BLaER1 treated with 17β-estradiol and CSF1 and Interleukin-3, amounts not matched to agents 10 nM and 100 nM (cell line): ENCODE results near the gene ATF7.
"Not testable (repeated sequence)": the region's sequence is repeated elsewhere in the genome, so short reads cannot be mapped to it uniquely, and the experiment has no call there.

Source experiments
- H3K27ac ChIP-seq, 11 experiments: shearing (Covaris generic); formaldehyde crosslinking; 2 replicates each; pipeline ENCODE4 v1.8.1; 2022
- H3K27me3 ChIP-seq, 11 experiments: shearing (Covaris generic); formaldehyde crosslinking; 2 replicates each; pipeline ENCODE4 v1.8.1; 2022
- H3K36me3 ChIP-seq, 11 experiments: shearing (Covaris generic); formaldehyde crosslinking; 2 replicates each; pipeline ENCODE4 v1.8.1; 2022
- H3K4me1 ChIP-seq, 10 experiments: shearing (Covaris generic); formaldehyde crosslinking; 2 replicates each; pipeline ENCODE4 v1.8.1; 2022
- H3K4me2 ChIP-seq, 11 experiments: shearing (Covaris generic); formaldehyde crosslinking; 2 replicates each; pipeline ENCODE4 v1.8.1; 2022
- H3K4me3 ChIP-seq, 10 experiments: shearing (Covaris generic); formaldehyde crosslinking; 2 replicates each; pipeline ENCODE4 v1.8.1; 2022
- H3K9ac ChIP-seq, 11 experiments: shearing (Covaris generic); formaldehyde crosslinking; 2 replicates each; pipeline ENCODE4 v1.8.1; 2022
- H3K9me3 ChIP-seq, 11 experiments: shearing (Covaris generic); formaldehyde crosslinking; replicated peaks in 1 of 11; 2 replicates each; pipeline ENCODE4 v1.8.1; 2022
- H4K20me1 ChIP-seq, 11 experiments: shearing (Covaris generic); formaldehyde crosslinking; 2 replicates each; pipeline ENCODE4 v1.8.1; 2022
- Cebpa-rat ChIP-seq, 11 experiments: shearing (Covaris generic); IDR thresholded peaks; 2 replicates each; pipeline ENCODE4 v1.8.1; 2022

The ATF7 gene

GRCh38 chr12:53612978-53613377 lies 13.2 kb downstream of the ATF7 start:
- H3K4me3 ChIP-seq, result no peak overlapping the region
- H3K36me3 ChIP-seq, result peaks cover 17 to 72% (median 35%) of the 10 kb centered on the region in 11 experiments
- no peak for TF ChIP-seq Cebpa-rat (IDR thresholded peaks at IDR 0.05)
- peaks cover 0 to 62% (median 0%) of the 10 kb centered on the region in 11 experiments; a peak in 8 of 22 replicates for H4K20me1 ChIP-seq
- H3K9ac ChIP-seq, result no peak overlapping the region
- H3K9me3 ChIP-seq, result no peaks in the 10 kb centered on the region
- H3K27me3 ChIP-seq, result no peaks in the 10 kb centered on the region
- H3K4me2 ChIP-seq, result no peak overlapping the region
- no peak overlapping the region for H3K27ac ChIP-seq
- H3K4me1 ChIP-seq, result peaks cover 23 to 55% (median 45%) of the 10 kb centered on the region in 10 experiments

DNA sequence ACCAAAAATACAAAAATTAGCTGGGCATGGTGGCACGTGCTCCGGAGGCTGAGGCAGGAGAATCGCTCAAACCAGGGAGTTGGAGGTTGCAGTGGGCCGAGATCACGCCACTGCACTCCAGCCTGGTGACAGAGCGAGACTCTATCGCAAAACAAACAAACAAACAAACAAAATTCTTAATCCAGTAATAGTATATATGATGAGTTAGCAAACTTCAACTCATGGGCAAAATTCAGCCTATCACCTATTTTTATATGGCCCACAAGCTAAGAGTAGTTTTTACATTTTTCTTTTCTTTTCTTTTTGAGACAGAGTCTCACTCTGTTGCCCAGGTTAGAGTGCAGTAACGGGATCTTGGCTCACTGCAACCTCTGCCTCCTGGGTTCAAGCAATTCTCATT lies 14.9 kb downstream of the ATF7 start:
- H3K36me3 ChIP-seq, result peaks cover 17 to 75% (median 35%) of the 10 kb centered on the region in 11 experiments
- no peak overlapping the region for H3K27ac ChIP-seq
- H3K4me1 ChIP-seq, result peaks cover 8 to 38% (median 28%) of the 10 kb centered on the region in 10 experiments
- H3K4me3 ChIP-seq, result no peak overlapping the region
- H4K20me1 ChIP-seq, result peaks cover 0 to 52% (median 0%) of the 10 kb centered on the region in 11 experiments; a peak in 8 of 22 replicates
- TF ChIP-seq Cebpa-rat (IDR thresholded peaks at IDR 0.05), result no peak
- no peaks in the 10 kb centered on the region for H3K9me3 ChIP-seq
- no peaks in the 10 kb centered on the region for H3K27me3 ChIP-seq
- H3K4me2 ChIP-seq, result no peak overlapping the region
- H3K9ac ChIP-seq, result no peak overlapping the region

DNA sequence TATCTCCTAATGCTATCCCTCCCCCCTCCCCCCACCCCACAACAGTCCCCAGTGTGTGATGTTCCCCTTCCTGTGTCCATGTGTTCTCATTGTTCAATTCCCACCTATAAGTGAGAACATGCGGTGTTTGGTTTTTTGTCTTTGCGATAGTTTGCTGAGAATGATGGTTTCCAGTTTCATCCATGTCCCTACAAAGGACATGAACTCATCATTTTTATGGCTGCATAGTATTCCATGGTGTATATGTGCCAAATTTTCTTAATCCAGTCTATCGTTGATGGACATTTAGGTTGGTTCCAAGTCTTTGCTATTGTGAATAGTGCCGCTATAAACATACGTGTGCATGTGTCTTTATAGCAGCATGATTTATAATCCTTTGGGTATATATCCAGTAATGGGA lies 19.5 kb downstream of the ATF7 start:
- H3K9ac ChIP-seq, H3K27me3 ChIP-seq, H3K4me2 ChIP-seq, H3K27ac ChIP-seq, H3K9me3 ChIP-seq, H3K4me3 ChIP-seq: not testable (repeated sequence)
- Histone ChIP-seq H3K4me1 (peaks cover 24 to 40% (median 29%) of the 10 kb centered on the region in 10 experiments), H3K36me3 (peaks cover 4 to 30% (median 17%) of the 10 kb centered on the region in 11 experiments; a peak in 19 of 22 replicates), H4K20me1 (peaks cover 0 to 55% (median 0%) of the 10 kb centered on the region in 11 experiments; a peak in 5 of 22 replicates)

- H3K4me1 ChIP-seq, result peaks cover 38 to 54% (median 42%) of the 10 kb centered on the region in 10 experiments
- no peaks in the 10 kb centered on the region for H3K9me3 ChIP-seq
- TF ChIP-seq Cebpa-rat (IDR thresholded peaks at IDR 0.05), result no peak
- peak overlapping the region in 1 of 11 experiments; percentile 82; a peak in 1 of 22 replicates for H3K4me2 ChIP-seq
- H3K27ac ChIP-seq, result 0 out of 22 replicates have a peak overlapping the region, but pooled peaks of 1 of the 11 experiments have one; percentile 66
- no peak overlapping the region for H3K4me3 ChIP-seq
- H3K36me3 ChIP-seq, result peaks cover 6 to 33% (median 23%) of the 10 kb centered on the region in 11 experiments; a peak in 20 of 22 replicates
- H3K9ac ChIP-seq, result no peak overlapping the region
- H3K27me3 ChIP-seq, result no peaks in the 10 kb centered on the region
- H4K20me1 ChIP-seq, result peaks cover 0 to 43% (median 0%) of the 10 kb centered on the region in 11 experiments; a peak in 5 of 22 replicates
Measured at GRCh38 chr12:53604581-53604980, 21.6 kb downstream of the ATF7 start.

GRCh38 chr12:53603804-53604203 lies 22.4 kb downstream of the ATF7 start:
- no peak for TF ChIP-seq Cebpa-rat (IDR thresholded peaks at IDR 0.05)

DNA sequence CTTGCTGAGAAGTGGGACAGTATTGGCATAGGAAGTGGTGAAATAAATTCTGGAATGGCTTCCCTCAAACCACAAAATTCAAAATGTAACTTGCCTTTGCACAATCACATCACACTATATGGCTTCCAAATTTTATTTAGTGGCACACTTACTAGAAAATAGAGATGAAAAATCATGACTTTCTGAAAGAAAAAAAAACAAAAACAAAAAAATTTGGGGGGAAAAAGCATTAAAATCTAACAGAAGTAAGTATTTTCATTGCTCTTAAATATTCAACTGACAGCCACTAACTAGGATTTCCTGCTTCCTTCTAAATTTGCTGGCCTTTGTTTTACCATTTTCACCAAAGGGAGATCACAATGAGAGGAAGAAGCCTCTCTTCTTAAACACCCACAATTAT lies 23.0 kb downstream of the ATF7 start:
- Histone ChIP-seq H3K9me3 (peaks cover 0 to 7% (median 3%) of the 10 kb centered on the region in 11 experiments; a peak in 10 of 22 replicates), H3K4me1 (peaks cover 38 to 59% (median 42%) of the 10 kb centered on the region in 10 experiments), H3K4me2 (peak overlapping the region; percentile 68 to 95 (median 84); a peak in 21 of 22 replicates), H3K27me3 (no peaks in the 10 kb centered on the region), H4K20me1 (peaks cover 0 to 37% (median 0%) of the 10 kb centered on the region in 11 experiments; a peak in 4 of 22 replicates), H3K4me3 (peak overlapping the region in 1 of 10 experiments; percentile 3; a peak in 1 of 20 replicates), H3K36me3 (peaks cover 8 to 32% (median 24%) of the 10 kb centered on the region in 11 experiments; a peak in 21 of 22 replicates), H3K27ac (peak overlapping the region in 10 of 11 experiments; percentile 34 to 69 (median 58); a peak in 18 of 22 replicates), H3K9ac (peak overlapping the region in 8 of 11 experiments; percentile 2 to 50 (median 12); a peak in 10 of 22 replicates)
- no peak for TF ChIP-seq Cebpa-rat (IDR thresholded peaks at IDR 0.05)

More at GRCh38 chr12:53603804-53604203, 22.4 kb downstream of the ATF7 start:
- peaks cover 6 to 33% (median 23%) of the 10 kb centered on the region in 11 experiments; a peak in 20 of 22 replicates for H3K36me3 ChIP-seq
- H3K4me2 ChIP-seq, result peak overlapping the region; percentile 68 to 95 (median 84); a peak in 20 of 22 replicates
- H3K27me3 ChIP-seq, result no peaks in the 10 kb centered on the region
- H4K20me1 ChIP-seq, result peaks cover 0 to 40% (median 0%) of the 10 kb centered on the region in 11 experiments; a peak in 5 of 22 replicates
- peaks cover 38 to 54% (median 42%) of the 10 kb centered on the region in 10 experiments for H3K4me1 ChIP-seq
- H3K4me3 ChIP-seq, result no peak overlapping the region
- H3K9ac ChIP-seq, result peak overlapping the region in 8 of 11 experiments; percentile 2 to 50 (median 21); a peak in 10 of 22 replicates
- peaks cover 0 to 4% (median 0%) of the 10 kb centered on the region in 11 experiments; a peak in 2 of 22 replicates for H3K9me3 ChIP-seq
- peak overlapping the region in 10 of 11 experiments; percentile 34 to 69 (median 58); a peak in 16 of 22 replicates for H3K27ac ChIP-seq

GRCh38 chr12:53602176-53602864 lies 23.9 kb downstream of the ATF7 start:
- Histone ChIP-seq H3K27me3 (no peaks in the 10 kb centered on the region), H3K9me3 (peaks cover 0 to 16% (median 11%) of the 10 kb centered on the region in 11 experiments; a peak in 11 of 22 replicates), H3K4me1 (peaks cover 39 to 67% (median 46%) of the 10 kb centered on the region in 10 experiments), H3K27ac (peak overlapping the region in 8 of 11 experiments; percentile 34 to 69 (median 64); a peak in 16 of 22 replicates), H3K4me3 (peak overlapping the region in 1 of 10 experiments; percentile 3; a peak in 1 of 20 replicates), H3K36me3 (peaks cover 10 to 37% (median 31%) of the 10 kb centered on the region in 11 experiments; a peak in 21 of 22 replicates), H3K9ac (peak overlapping the region in 4 of 11 experiments; percentile 19 to 50 (median 38); a peak in 3 of 22 replicates), H4K20me1 (peaks cover 0 to 45% (median 0%) of the 10 kb centered on the region in 11 experiments; a peak in 4 of 22 replicates), H3K4me2 (peak overlapping the region; percentile 68 to 95 (median 84))
- TF ChIP-seq Cebpa-rat (IDR thresholded peaks at IDR 0.05), result no peak

DNA sequence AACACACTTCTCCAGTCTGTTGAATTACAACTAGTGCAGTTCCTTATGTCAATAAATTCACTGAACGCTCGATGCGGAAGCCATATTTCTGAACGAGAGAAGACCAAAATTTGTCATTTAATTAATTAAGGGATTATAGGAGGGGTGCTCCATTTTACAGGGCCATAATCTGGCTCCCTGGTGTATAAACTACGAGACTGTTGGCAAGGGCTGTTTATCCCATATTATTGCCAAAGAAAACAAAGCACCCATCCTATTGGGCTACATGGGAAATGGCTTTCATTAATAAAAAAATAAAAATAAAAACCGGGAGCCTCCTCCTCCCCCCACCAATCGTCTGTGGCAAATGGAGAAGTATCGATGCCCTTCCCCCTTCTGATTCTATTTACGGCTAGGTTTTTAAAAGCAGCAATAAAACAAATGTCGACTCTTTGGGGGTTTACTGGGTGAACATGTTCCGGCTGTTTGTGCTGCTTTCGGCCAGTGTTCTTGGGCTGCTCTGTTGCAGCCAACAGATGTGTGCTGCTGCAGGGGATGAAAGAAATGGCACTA lies 24.8 kb downstream of the ATF7 start:
- Histone ChIP-seq H3K36me3 (peaks cover 10 to 38% (median 32%) of the 10 kb centered on the region in 11 experiments; a peak in 21 of 22 replicates), H3K9me3 (peaks cover 0 to 16% (median 11%) of the 10 kb centered on the region in 11 experiments; a peak in 11 of 22 replicates), H3K4me3 (peak overlapping the region in 6 of 10 experiments; percentile 12 to 49 (median 33); a peak in 6 of 20 replicates), H4K20me1 (peaks cover 0 to 53% (median 0%) of the 10 kb centered on the region in 11 experiments; a peak in 4 of 22 replicates), H3K27ac (peak overlapping the region in 8 of 11 experiments; percentile 22 to 66 (median 40); a peak in 12 of 22 replicates), H3K9ac (peak overlapping the region in 7 of 11 experiments; percentile 1 to 49 (median 33); a peak in 8 of 22 replicates), H3K4me1 (peaks cover 39 to 67% (median 51%) of the 10 kb centered on the region in 10 experiments), H3K4me2 (peak overlapping the region; percentile 68 to 95 (median 84)), H3K27me3 (no peaks in the 10 kb centered on the region)
- TF ChIP-seq Cebpa-rat (IDR thresholded peaks at IDR 0.05), result no peak
